Right lobe of liver (tissue), 6 donors: Measurements from ENCODE around the gene NCOA6. TPM values are rescaled to one million over a fixed set of nuclear protein-coding genes. Genes with fewer than 3 reads are reported as not detected.
"Not testable (repeated sequence)": the region's sequence is repeated elsewhere in the genome, so short reads cannot be mapped to it uniquely, and the experiment has no call there.

ENCODE experiments used
- ATAC-seq, 4 donors: fragments of 200-7000 bp; cut with Tn5 transposase; one replicate each; pipeline ENCODE4 v1.9.1; 2020; ENCODE audit warnings: mild to moderate bottlenecking in 4 of 4, moderate library complexity in 4 of 4
- DNase-seq, 3 donors: peaks; one replicate each; pipeline ENCODE4 v3.0.0-alpha.2; 2020
- H3K27ac ChIP-seq, 3 donors: fragments of 200-600 bp; one replicate each; pipeline ENCODE4 v1.8.0; 2022
- H3K27me3 ChIP-seq, 2 donors: fragments of 200-600 bp; one replicate each; pipeline ENCODE4 v1.8.0; 2022
- H3K36me3 ChIP-seq, 4 donors: fragments of 200-600 bp; sonication (generic) in 1 of 4; one replicate each; pipeline versions ENCODE4 v1.5.1 to v1.8.0; 2017 to 2022; ENCODE audit warnings: control low read depth in 1 of 4
- H3K4me1 ChIP-seq, 4 donors: fragments of 200-600 bp; sonication (generic) in 1 of 4; one replicate each; pipeline versions ENCODE4 v1.5.1 to v1.8.0; 2017 to 2022; ENCODE audit warnings: control low read depth in 1 of 4
- H3K4me3 ChIP-seq, 3 donors: fragments of 200-600 bp; one replicate each; pipeline ENCODE4 v1.8.0; 2022
- H3K9me3 ChIP-seq, 4 donors: fragments of 200-600 bp; sonication (generic) in 1 of 4; one replicate each; pipeline versions ENCODE4 v1.5.1 to v1.8.0; 2017 to 2022; ENCODE audit warnings: control low read depth in 1 of 4
- CTCF ChIP-seq, 4 donors: fragments of 200-600 bp in 3 of 4; fragments of 450-650 bp in 1 of 4; IDR thresholded peaks; one replicate each; pipeline versions ENCODE4 v1.5.1 to v1.8.0; 2016 to 2022; ENCODE audit warnings: antibody characterized with exemption in 4 of 4, mild to moderate bottlenecking in 2 of 4
- POLR2A ChIP-seq: fragments of 450-650 bp; IDR thresholded peaks from one replicate; pipeline ENCODE4 v1.6.1; 2017; ENCODE audit warnings: antibody characterized with exemption, mild to moderate bottlenecking
- WGBS: methylation state at CpG from one replicate; pipeline ENCODE4 v1.1.6; 2018; ENCODE audit warnings: low coverage, low lambda C conversion rate; ENCODE audit not compliant: insufficient coverage; ENCODE audit errors: missing lambda C conversion rate; 5-methylcytosine and 5-hydroxymethylcytosine counted together
- intact Hi-C, 2 donors: fragments of 100-400 bp; cut with DNase I; formaldehyde crosslinking; loops; one replicate each; pipeline versions ENCODE4 v1.11.2 to v1.14.1; 2022
- total RNA-seq, 6 experiments: library from RNA; depleted of rRNA in 2 of 6; stranded (reverse); fragments of >200 nt in 2 of 6; fragmentation: NEBNext Ultra II Directional in 3 of 6; extraction: Animal tissue kit (Norgen Biotek cat#: 25700) in 3 of 6; gene quantifications; one replicate each; pipeline versions ENCODE4 v1.1.0 to v1.2.4, GENCODE V29; 2016 to 2023
- donor health status: DM: no; HTN: yes; CAD: no.
- donor health status: DM: no; HTN: no; CAD: no.
- donor health status: DM: no; HTN: no; CAD: no.
- donor health status: DM: no; HTN: yes; CAD: no.
- donor health status: DM: no; HTN: yes; CAD: no.

NCOA6 gene
- total RNA-seq, 6 experiments from 2014 or later, result 10.0 to 12.9 (median 11.1) TPM

DNA sequence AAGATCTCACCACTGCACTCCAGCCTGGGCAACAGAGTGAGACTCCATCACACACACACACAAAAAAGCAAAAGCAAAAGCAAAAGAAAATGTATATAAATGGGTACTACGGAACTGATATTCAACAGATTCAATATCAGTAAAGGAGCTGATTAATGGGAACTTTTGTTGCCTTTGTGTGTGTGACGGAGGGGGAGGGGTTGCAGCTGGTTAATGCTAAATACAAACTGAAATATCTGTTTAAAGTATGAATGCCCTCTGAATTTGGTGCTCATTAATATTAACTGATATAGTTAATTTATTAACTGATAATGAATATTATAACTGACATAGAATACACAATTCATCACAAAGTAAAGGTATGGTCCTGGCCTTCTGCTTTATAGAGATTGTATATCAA, 8.4 kb downstream of the NCOA6 start:
- peaks cover 0 to 11% (median 1%) of the 10 kb centered on the region in 4 donors for H3K4me1 ChIP-seq

GRCh38 chr20:34815636-34816035, 9.8 kb downstream of the NCOA6 start:
- Histone ChIP-seq H3K4me1 (peaks cover 0 to 8% (median 1%) of the 10 kb centered on the region in 4 donors), H3K9me3 (no peaks in the 10 kb centered on the region), H3K27ac (no peak overlapping the region), H3K4me3 (no peak overlapping the region), H3K36me3 (no peaks in the 10 kb centered on the region), H3K27me3 (no peaks in the 10 kb centered on the region)
- 88% methylated on average over 1 of the region's 1 CpG for WGBS
- DNase-seq (no peak), ATAC-seq (no peak)
- intact Hi-C loops, result no loop called here
- TF ChIP-seq POLR2A (no peak), CTCF (IDR thresholded peaks at IDR 0.05) (no peak)

More for the DNA sequence above, 8.4 kb downstream of the NCOA6 start:
- no CpG with 5 or more reads among the region's 2 CpGs for WGBS
- intact Hi-C loops, result no loop called here
- Histone ChIP-seq H3K36me3 (no peaks in the 10 kb centered on the region), H3K4me3 (no peak overlapping the region), H3K9me3 (no peaks in the 10 kb centered on the region), H3K27me3 (no peaks in the 10 kb centered on the region), H3K27ac (no peak overlapping the region)
- no peak for DNase-seq
- TF ChIP-seq CTCF (IDR thresholded peaks at IDR 0.05) (no peak), POLR2A (no peak)
- no peak for ATAC-seq

DNA sequence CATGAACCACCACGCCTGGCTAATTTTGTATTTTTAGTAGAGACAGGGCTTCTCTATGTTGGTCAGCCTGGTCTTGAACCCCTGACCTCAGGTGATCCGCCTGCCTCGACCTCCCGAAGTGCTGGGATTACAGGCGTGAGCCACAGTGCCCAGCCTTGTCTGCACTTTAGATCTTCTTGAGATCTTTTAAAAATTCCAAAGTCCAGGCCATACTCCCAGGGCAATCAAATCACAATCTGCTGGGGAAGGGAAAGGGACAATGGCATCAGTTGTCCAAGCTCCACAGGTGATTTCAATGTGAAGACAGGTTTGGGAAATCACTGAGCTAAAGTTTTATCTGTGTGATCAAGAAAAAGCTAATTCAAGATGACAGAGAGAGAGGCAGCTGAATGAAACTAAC, 16.9 kb downstream of the NCOA6 start:
- no peak for TF ChIP-seq POLR2A
- no peak overlapping the region for H3K4me3 ChIP-seq
- peaks cover 0 to 4% (median 0%) of the 10 kb centered on the region in 4 donors for H3K4me1 ChIP-seq
- intact Hi-C loops, result no loop called here
- no peaks in the 10 kb centered on the region for H3K9me3 ChIP-seq
- WGBS, result 95% methylated on average over 5 of the region's 5 CpGs
- no peak overlapping the region for H3K27ac ChIP-seq
- no peak for DNase-seq
- no peaks in the 10 kb centered on the region for H3K27me3 ChIP-seq
- no peaks in the 10 kb centered on the region for H3K36me3 ChIP-seq
- ATAC-seq, result no peak

DNA sequence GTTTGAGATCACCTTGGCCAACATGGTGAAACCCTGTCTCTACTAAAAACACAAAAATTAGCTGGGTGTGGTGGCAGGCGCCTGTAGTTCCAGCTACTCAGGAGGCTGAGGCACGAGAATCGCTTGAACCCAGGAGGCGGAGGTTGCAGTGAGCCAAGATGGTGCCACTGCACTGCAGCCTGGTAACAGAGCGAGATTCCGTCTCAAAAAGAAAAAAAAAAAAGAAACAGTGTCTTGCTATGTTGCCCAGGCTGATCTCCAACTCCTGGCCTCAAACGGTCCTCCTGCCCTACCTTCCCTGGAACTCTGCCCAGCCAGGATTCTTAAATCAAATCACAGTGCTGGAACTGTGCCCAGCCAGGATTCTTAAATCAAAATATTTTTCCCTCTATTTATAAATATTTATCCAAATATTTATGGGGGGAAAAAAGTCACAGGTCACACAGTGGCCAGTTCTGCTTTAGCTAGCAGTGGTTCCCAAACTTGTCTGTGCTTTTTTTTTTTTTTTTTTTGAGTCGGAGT, 17.4 kb downstream of the NCOA6 start:
- H3K36me3 ChIP-seq, H3K4me1 ChIP-seq, H3K27ac ChIP-seq, DNase-seq, H3K4me3 ChIP-seq, H3K9me3 ChIP-seq, H3K27me3 ChIP-seq, ATAC-seq, intact Hi-C loops: not testable (repeated sequence)
- 75% methylated on average over 5 of the region's 8 CpGs for WGBS

- TF ChIP-seq CTCF (IDR thresholded peaks at IDR 0.05) (no peak), POLR2A (no peak)
- Histone ChIP-seq H3K4me1 (peaks cover 0 to 7% (median 2%) of the 10 kb centered on the region in 4 donors), H3K4me3 (no peak overlapping the region), H3K27ac (no peak overlapping the region), H3K36me3 (no peaks in the 10 kb centered on the region), H3K27me3 (no peaks in the 10 kb centered on the region), H3K9me3 (no peaks in the 10 kb centered on the region)
- DNase-seq, result no peak
- intact Hi-C loops, result no loop called here
- ATAC-seq, result no peak
These were observed 19.2 kb downstream of the NCOA6 start for GRCh38 chr20:34806255-34806654.

GRCh38 chr20:34798871-34799270, 26.6 kb downstream of the NCOA6 start:
- H3K4me1 ChIP-seq, result peaks cover 0 to 9% (median 0%) of the 10 kb centered on the region in 4 donors
- DNase-seq (no peak), ATAC-seq (no peak)
- H3K4me3 ChIP-seq, result no peak overlapping the region
- no peaks in the 10 kb centered on the region for H3K9me3 ChIP-seq
- H3K27ac ChIP-seq, result no peak overlapping the region
- TF ChIP-seq CTCF (IDR thresholded peaks at IDR 0.05) (no peak), POLR2A (no peak)
- no peaks in the 10 kb centered on the region for H3K27me3 ChIP-seq
- intact Hi-C loops, result no loop called here
- H3K36me3 ChIP-seq, result no peaks in the 10 kb centered on the region
